GM18499 (cell line): ENCODE measurements around the gene MAML3.

Experiments used
- ATAC-seq: cut with Tn5 transposase; IDR thresholded peaks from one replicate; pipeline ENCODE4 v1.9.1; 2021; ENCODE audit warnings: moderate number of reproducible peaks; ENCODE audit not compliant: insufficient read depth, unreplicated experiment

The MAML3 gene

GRCh38 chr4:139943277-139943676 lies 210.7 kb downstream of the MAML3 start:
- no peak for ATAC-seq

GRCh38 chr4:139942241-139942640 lies 211.7 kb downstream of the MAML3 start:
- ATAC-seq: no peak

GRCh38 chr4:139940600-139940999 lies 213.4 kb downstream of the MAML3 start:
- no peak for ATAC-seq

- no peak for ATAC-seq
These were observed 215.6 kb downstream of the MAML3 start for GRCh38 chr4:139938414-139938813.

- ATAC-seq: no peak
These were observed 218.1 kb downstream of the MAML3 start for GRCh38 chr4:139935911-139936310.

- no peak for ATAC-seq
These were observed 219.2 kb downstream of the MAML3 start for GRCh38 chr4:139934708-139935195.

GRCh38 chr4:139934057-139934707 lies 219.8 kb downstream of the MAML3 start:
- no peak for ATAC-seq

- ATAC-seq: no peak
These were observed 220.4 kb downstream of the MAML3 start for GRCh38 chr4:139933541-139933940.

- ATAC-seq: no peak
These were observed 220.9 kb downstream of the MAML3 start for GRCh38 chr4:139933104-139933503.

- ATAC-seq: no peak
These were observed 229.2 kb downstream of the MAML3 start for GRCh38 chr4:139924782-139925181.

GRCh38 chr4:139922406-139923024 lies 231.5 kb downstream of the MAML3 start:
- no peak for ATAC-seq

- no peak for ATAC-seq
These were observed 232.4 kb downstream of the MAML3 start for GRCh38 chr4:139921429-139922184.

- ATAC-seq: no peak
These were observed 233.4 kb downstream of the MAML3 start for GRCh38 chr4:139920486-139921002.

GRCh38 chr4:139919521-139919920 lies 234.5 kb downstream of the MAML3 start:
- no peak for ATAC-seq

GRCh38 chr4:139919004-139919403 lies 235.0 kb downstream of the MAML3 start:
- no peak for ATAC-seq

- no peak for ATAC-seq
These were observed 235.4 kb downstream of the MAML3 start for GRCh38 chr4:139918591-139918990.

- ATAC-seq: no peak
These were observed 236.1 kb downstream of the MAML3 start for GRCh38 chr4:139917896-139918295.

GRCh38 chr4:139916041-139916440 lies 237.9 kb downstream of the MAML3 start:
- ATAC-seq: no peak

- no peak for ATAC-seq
These were observed 238.9 kb downstream of the MAML3 start for GRCh38 chr4:139915037-139915436.

GRCh38 chr4:139913995-139914598 lies 239.9 kb downstream of the MAML3 start:
- no peak for ATAC-seq
